Measurements from ENCODE around the gene SMURF2. TPM values are rescaled to one million over a fixed set of nuclear protein-coding genes. Genes with fewer than 3 reads are reported as not detected.
"Not testable (repeated sequence)": the region's sequence is repeated elsewhere in the genome, so short reads cannot be mapped to it uniquely, and the experiment has no call there.

SMURF2 gene
- total RNA-seq, 6 experiments from 2014 or later: 2.5 to 6.8 (median 4.0) TPM

DNA sequence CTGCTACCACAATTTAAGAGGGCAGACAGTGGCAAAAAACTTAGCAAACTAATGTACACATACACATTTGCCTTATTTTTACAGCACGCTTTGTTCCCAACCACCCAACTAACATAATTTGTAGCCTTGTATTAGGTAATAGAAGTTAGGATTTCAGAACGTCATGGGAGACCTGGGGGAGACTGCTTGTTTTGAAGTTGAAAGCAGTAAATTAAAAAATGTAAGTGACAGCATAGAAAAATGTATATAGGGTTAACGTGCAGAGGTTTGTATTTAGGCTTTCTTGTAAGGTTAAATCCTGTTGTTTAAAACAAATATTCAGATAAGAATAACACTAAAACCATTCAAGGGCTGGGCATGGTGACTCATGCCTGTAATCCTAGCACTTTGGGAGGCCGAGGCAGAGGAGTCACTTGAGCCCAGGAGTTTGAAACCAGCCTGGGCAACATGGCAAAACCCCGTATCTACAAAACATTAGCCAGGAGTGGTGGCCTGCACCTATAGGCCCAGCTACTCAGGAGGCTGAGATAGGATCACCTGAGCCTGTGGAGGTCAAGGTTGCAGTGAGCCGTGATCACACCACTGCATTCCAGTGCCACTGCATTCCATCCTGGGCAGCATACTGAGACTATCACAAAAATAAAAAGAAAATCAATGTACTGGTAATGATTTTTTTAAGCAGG, 2.3 kb upstream of the SMURF2 start:
- DNase-seq; intact Hi-C loops (cut with DNase I); H3K27ac ChIP-seq; H3K4me3 ChIP-seq; H3K36me3 ChIP-seq; ATAC-seq; H3K9me3 ChIP-seq; H3K27me3 ChIP-seq: not testable (repeated sequence)
- peaks cover 0 to 11% (median 0%) of the 10 kb centered on the region in 4 donors for H3K4me1 ChIP-seq
- WGBS (ENCODE audit: insufficient coverage, low coverage, low lambda C conversion rate, missing lambda C conversion rate): 71% methylated on average over 5 of the region's 6 CpGs

DNA sequence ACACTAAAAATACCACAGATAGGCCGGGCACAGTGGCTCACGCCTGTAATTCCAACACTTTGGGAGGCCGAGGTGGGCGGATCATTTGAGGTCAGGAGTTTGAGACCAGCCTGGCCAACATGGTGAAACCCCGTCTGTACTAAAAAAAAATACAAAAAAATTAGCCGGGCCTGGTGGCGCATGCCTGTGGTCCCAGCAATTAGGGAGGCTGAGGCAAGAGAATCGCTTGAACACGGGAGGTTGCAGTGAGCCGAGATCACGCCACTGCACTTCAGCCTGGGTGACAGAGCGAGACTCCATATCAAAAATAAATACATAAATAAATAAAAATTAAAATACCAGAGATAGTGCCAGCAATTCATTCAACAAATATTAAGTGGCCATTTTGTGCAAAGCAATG, 1.7 kb upstream of the SMURF2 start:
- intact Hi-C loops (cut with DNase I); H3K9me3 ChIP-seq; ATAC-seq; H3K27me3 ChIP-seq; H3K4me3 ChIP-seq; H3K36me3 ChIP-seq; DNase-seq; H3K27ac ChIP-seq: not testable (repeated sequence)
- H3K4me1 ChIP-seq: peaks cover 0 to 11% (median 0%) of the 10 kb centered on the region in 4 donors
- 96% methylated on average over 12 of the region's 12 CpGs for WGBS (ENCODE audit: insufficient coverage, low coverage, low lambda C conversion rate, missing lambda C conversion rate)

DNA sequence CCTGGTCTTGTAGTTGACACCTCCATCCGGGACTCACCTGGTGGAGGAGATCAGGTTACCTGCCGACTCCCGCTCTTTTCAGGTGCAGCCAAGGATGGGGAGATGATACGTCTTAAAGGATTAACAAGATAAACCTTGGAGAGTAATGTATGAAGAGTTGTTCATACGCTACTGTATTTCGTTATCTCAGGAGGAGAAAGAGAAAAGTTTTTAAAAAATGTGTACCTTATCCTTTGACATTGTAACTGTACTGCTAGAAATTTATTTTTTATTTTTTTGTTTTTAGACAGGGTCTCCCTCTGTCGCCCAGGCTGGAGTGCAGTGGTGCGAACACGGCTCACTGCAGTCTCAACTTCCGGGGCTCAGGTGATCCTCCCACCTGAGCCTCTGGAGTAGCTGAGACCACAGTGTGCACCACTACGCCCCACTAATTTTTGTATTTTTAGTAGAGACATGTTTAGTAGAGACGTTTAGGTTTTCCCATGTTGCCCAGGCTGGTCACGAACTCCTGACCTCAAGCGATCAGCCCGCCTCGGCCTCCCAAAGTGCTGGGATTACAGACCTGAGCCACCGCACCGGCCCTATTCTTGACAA, 764 bp upstream of the SMURF2 start:
- WGBS (ENCODE audit: insufficient coverage, low coverage, low lambda C conversion rate, missing lambda C conversion rate): 47% methylated on average over 14 of the region's 18 CpGs
- no peak for ATAC-seq
- intact Hi-C loops (cut with DNase I): no loop called here
- Histone ChIP-seq H3K4me1 (peaks cover 0 to 11% (median 0%) of the 10 kb centered on the region in 4 donors), H3K4me3 (peak overlapping the region; percentile 30 to 73 (median 61)), H3K36me3 (no peaks in the 10 kb centered on the region), H3K9me3 (no peaks in the 10 kb centered on the region), H3K27me3 (no peaks in the 10 kb centered on the region), H3K27ac (no peak overlapping the region)
- DNase-seq: no peak
- TF ChIP-seq, protein P1, sequence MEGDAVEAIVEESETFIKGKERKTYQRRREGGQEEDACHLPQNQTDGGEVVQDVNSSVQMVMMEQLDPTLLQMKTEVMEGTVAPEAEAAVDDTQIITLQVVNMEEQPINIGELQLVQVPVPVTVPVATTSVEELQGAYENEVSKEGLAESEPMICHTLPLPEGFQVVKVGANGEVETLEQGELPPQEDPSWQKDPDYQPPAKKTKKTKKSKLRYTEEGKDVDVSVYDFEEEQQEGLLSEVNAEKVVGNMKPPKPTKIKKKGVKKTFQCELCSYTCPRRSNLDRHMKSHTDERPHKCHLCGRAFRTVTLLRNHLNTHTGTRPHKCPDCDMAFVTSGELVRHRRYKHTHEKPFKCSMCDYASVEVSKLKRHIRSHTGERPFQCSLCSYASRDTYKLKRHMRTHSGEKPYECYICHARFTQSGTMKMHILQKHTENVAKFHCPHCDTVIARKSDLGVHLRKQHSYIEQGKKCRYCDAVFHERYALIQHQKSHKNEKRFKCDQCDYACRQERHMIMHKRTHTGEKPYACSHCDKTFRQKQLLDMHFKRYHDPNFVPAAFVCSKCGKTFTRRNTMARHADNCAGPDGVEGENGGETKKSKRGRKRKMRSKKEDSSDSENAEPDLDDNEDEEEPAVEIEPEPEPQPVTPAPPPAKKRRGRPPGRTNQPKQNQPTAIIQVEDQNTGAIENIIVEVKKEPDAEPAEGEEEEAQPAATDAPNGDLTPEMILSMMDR (IDR thresholded peaks at IDR 0.05): no peak
- TF ChIP-seq POLR2A (IDR thresholded peaks at IDR 0.05): no peak

DNA sequence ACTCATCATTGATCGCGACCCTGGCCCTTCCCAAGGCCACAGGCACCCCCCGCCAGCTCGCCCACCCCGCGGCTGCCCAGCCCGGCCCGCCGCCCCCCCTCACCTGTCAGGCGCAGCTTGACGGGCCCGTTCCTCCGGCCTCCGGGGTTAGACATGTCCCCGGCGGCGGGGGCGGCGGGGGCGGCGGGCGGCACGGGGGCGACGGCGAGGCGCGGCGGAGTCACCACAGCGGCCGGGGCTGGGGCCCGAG, 456 bp downstream of the SMURF2 start:
- TF ChIP-seq POLR2A (IDR thresholded peaks at IDR 0.05): no peak
- TF ChIP-seq, protein P1 (IDR thresholded peaks at IDR 0.05): no peak
- H3K27me3 ChIP-seq: no peaks in the 10 kb centered on the region
- intact Hi-C loops (cut with DNase I): no loop called here
- H3K9me3 ChIP-seq: no peaks in the 10 kb centered on the region
- H3K27ac ChIP-seq: peak overlapping the region; percentile 78 to 86 (median 83)
- peaks cover 0 to 11% (median 0%) of the 10 kb centered on the region in 4 donors for H3K4me1 ChIP-seq
- WGBS (ENCODE audit: insufficient coverage, low coverage, low lambda C conversion rate, missing lambda C conversion rate): 0% methylated on average over 11 of the region's 32 CpGs
- H3K4me3 ChIP-seq: peak overlapping the region; percentile 30 to 73 (median 61)
- DNase-seq: peak; percentile 63 to 68 (median 66)
- H3K36me3 ChIP-seq: no peaks in the 10 kb centered on the region
- ATAC-seq: peak; percentile 18 to 39 (median 36)

DNA sequence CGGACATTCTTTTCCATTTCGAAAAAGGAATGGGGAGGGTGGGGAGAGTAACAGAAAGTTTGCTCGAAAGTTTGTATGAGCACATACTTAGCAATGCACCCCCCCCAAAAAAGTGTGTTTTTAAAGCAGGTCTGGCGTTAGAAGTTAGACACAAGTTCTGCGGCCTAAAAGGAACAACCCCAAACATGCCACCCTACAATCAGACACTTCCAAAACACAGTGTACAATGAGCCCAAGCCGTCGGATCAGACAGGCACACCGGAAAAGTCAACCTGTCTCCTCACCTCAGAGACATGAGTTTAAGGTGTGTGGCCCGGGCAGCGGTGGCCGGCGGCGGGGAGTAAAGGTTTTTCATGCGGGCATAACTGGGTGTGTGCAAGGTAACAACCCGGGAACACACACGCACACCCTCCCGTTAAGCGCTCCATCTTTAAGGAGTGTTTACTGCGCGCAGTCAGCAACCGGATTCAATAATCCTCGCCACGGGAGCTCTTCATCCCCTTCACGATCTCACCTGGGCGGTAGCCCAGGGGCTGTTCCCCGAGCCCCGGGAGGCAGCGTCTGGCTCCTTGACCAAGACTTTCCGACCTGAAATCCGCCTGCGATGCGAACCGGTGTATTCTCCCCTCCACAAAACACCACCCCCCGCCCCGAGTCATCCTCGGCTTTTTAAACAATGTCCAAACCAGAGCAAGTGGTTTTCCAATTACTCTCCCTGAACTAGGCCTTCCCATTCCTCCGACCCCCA, 955 bp downstream of the SMURF2 start:
- H3K27me3 ChIP-seq; intact Hi-C loops (cut with DNase I); H3K36me3 ChIP-seq; H3K9me3 ChIP-seq: not testable (repeated sequence)
- Histone ChIP-seq H3K27ac (peak overlapping the region in 2 of 3 donors; percentile 78 to 86), H3K4me1 (peaks cover 0 to 11% (median 0%) of the 10 kb centered on the region in 4 donors), H3K4me3 (peak overlapping the region; percentile 30 to 73 (median 61))
- peak; percentile 28 to 47 (median 40) for ATAC-seq
- peak in 2 of 3 donors; percentile 55 to 58 for DNase-seq
- WGBS (ENCODE audit: insufficient coverage, low coverage, low lambda C conversion rate, missing lambda C conversion rate): 2% methylated on average over 16 of the region's 37 CpGs

DNA sequence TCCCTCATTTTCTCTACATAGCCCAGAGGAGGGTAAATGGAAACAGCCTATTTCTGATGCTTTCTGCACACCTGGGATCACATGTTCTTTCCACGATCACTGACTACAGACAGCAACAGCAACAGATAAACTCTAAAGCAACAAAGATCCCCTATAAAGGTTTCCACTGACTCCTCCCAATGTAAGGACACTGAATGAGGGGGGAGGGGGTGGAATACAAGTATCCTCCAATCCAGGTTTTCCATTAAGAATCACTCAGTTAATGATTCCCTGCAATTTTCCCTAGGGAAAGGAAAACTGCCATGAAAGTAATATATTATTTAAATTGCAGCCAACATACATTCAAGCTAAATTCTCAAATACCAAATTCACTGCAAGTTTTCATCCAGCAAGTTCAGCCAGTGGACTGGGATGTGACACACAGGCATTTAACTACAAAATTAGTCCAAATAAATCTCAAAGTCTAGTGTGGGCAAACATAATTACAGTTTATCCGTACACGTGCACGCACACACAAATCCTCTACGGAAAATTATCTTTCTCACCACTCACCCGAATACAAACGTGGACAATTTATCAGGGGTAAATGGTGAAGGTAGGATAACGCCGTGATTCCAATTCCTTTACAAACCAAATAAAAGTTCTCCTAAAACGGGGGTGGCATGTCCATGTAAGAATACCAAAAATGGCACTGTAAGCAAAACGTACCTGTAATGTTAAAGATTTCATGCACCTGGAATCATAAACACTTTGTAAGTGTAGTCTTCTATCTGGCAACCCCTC, 1.7 kb downstream of the SMURF2 start:
- ATAC-seq: peak in 1 of 4 donors; percentile 8
- H3K27me3 ChIP-seq; H3K9me3 ChIP-seq; intact Hi-C loops (cut with DNase I); DNase-seq; H3K36me3 ChIP-seq: not testable (repeated sequence)
- Histone ChIP-seq H3K4me1 (peaks cover 0 to 11% (median 0%) of the 10 kb centered on the region in 4 donors), H3K4me3 (peak overlapping the region; percentile 30 to 73 (median 61)), H3K27ac (peak overlapping the region in 1 of 3 donors; percentile 86)
- 11% methylated on average over 11 of the region's 11 CpGs for WGBS (ENCODE audit: insufficient coverage, low coverage, low lambda C conversion rate, missing lambda C conversion rate)
